HG03064 (cell line): ENCODE measurements around the gene TMEM179.

ENCODE experiments used
- ATAC-seq: cut with Tn5 transposase; IDR thresholded peaks from one replicate; pipeline ENCODE4 v1.9.1; 2021; ENCODE audit warnings: low read depth; ENCODE audit not compliant: unreplicated experiment

The TMEM179 gene

GRCh38 chr14:104600141-104600643, 4.4 kb downstream of the TMEM179 start:
- no peak for ATAC-seq

DNA sequence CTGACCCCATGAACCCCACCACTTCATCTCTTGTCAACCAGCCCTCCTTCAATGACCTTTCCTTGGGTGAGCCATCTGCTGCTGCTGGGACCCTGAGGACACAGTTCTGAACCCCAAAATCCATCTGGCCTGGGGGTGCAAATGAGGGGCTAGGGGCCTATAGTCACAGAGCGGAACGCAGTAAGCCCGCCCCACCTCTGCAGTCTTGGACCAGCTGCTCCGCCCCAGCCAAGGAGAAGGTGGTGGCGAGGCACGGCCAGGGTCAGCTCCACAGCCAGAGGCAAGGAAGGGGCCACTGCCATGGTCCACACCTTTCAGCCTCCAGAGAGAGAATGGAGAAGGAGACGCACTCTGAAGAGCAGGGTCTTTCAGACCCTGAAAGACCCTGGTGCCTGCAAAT, 5.1 kb downstream of the TMEM179 start:
- no peak for ATAC-seq

DNA sequence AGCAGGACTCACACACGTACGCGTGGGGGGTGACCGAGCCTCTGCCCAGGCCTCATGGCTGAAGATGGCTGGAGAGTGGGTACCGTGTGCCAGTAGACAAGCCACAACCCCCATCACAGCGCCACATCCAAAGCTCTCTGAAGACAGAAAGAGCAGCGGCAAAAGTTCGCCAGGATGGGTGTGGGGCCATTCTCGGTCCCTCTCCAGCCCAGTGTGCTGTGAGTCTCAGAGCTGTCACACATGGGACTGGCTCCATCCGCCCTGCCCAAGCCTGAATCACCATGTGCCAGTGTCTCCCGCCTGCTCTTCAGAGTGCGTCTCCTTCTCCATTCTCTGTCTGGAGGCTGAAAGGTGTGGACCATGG, 5.7 kb downstream of the TMEM179 start:
- ATAC-seq: no peak

- ATAC-seq: no peak
These were observed 6.3 kb downstream of the TMEM179 start for GRCh38 chr14:104598039-104598909.

DNA sequence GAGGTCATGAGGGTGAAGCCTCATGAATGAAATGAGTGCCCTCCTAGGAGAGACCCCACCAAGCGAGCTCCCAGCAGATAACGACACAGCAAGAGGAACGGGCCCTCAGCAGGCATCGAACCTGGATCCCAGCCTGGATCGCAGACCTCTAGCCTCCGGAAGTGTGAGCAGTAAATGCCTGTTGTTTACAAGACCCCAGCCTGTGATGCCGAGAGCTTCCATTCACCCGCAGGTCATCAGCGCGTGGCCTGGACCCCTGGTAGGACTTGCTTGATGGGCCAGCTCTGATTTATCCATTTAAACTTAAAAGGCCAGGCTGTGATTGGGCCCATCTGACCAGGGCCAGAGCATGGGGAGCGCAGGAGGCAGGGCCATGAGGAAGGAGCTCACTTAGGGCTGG, 7.0 kb downstream of the TMEM179 start:
- no peak for ATAC-seq

DNA sequence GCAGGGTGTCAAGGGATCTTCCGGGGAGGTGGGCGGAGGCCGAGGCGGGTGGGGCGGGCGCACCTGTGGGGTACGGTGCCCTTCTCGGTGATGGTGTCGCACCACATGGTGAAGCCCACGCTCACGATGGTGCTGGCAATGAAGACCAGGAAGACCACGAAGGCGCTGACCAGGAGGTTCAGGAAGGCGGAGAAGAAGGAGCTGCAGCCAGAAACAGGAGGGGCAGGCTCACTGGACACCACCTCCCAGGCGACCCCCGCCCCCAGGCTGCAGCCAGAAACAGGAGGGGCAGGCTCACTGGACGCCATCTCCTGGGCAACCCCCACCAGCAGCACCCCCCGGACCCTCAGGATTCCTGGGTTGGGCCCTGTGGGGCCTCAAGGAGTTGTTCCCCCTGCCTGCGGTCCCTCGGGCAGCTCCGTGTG, 7.6 kb downstream of the TMEM179 start:
- no peak for ATAC-seq

DNA sequence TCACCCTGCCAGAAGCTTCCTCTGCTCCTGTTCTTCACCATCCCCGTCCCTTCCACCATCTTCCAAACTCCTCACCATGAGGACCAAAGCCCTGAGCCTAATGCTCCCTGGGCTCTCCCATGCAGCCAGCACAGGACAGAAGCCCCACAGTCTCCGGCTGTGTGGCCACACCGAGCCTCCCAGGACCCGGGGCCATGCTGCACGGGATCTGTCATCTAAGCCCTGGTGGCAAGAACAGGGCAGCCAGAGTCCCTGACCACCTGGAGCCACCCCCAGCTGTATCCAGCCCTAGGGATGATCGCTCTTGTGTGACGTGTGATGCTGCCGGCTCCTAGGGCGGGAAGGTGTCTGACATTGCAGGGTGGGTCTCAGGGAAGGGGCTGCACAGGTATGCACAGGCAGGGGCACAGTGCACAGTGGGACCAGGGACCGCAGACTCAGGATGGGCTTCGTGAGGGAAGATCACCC, 8.1 kb downstream of the TMEM179 start:
- ATAC-seq: no peak

GRCh38 chr14:104595911-104596450, 8.6 kb downstream of the TMEM179 start:
- ATAC-seq: no peak

- ATAC-seq: no peak
These were observed 9.4 kb downstream of the TMEM179 start for GRCh38 chr14:104595116-104595675.

DNA sequence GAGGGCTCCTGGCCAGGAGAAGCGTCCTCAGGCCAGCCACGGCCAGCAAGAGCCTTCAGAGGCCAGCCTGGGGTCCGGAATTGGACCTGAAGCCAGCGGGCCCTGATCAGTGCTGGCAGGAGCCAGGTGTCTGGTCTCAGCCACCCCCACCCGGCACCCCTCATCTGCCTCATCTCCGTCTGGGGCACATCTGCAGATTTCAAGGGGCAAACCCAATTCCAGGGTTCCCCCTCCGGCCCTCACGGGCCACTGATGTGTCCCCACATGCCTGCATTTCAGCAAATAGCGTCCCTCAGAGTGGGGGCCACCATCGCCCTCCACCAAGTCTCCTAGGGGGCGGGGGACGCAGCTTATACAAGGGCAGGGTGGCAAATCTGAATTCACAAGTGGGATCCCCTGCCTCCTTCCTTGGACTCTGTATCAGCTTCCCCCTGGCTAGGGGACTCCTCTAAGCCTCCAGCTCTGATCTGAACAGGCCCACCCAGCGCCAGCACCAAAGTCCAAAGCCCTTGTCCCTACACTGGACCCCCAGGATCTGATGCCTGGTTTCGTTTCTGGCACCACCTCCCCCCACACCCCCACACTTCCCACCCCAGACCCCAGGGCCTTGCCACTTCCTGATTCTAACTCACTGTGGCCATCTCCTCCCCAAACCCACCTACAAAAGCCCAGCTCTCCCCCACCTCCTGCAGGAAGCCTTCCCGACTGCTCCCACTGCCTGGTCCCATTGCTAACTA, 10.1 kb downstream of the TMEM179 start:
- ATAC-seq: no peak

- ATAC-seq: no peak
These were observed 10.8 kb downstream of the TMEM179 start for GRCh38 chr14:104593710-104594136.

- no peak for ATAC-seq
These were observed 11.3 kb downstream of the TMEM179 start for GRCh38 chr14:104593241-104593701.

DNA sequence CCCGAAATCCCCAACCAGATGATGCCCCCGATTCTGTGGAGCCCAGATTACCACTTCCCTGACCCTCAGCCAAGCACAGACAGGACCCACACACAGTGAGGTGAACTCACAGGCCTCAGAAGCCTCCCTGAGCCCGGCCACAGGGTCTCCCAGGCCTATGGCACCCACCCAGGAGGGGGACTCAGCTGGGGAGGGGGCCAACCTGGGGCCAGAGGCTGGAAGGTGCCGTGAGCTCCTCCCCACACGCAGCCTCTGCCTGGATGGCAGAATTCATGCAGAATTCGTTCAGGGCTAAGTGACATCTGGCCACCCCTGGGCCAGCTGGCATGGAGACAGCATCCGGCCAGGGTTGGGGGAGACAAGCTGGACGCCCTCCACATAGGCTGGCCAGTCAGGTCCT, 11.8 kb downstream of the TMEM179 start:
- ATAC-seq: no peak

- no peak for ATAC-seq
These were observed 12.3 kb downstream of the TMEM179 start for GRCh38 chr14:104592292-104592672.

DNA sequence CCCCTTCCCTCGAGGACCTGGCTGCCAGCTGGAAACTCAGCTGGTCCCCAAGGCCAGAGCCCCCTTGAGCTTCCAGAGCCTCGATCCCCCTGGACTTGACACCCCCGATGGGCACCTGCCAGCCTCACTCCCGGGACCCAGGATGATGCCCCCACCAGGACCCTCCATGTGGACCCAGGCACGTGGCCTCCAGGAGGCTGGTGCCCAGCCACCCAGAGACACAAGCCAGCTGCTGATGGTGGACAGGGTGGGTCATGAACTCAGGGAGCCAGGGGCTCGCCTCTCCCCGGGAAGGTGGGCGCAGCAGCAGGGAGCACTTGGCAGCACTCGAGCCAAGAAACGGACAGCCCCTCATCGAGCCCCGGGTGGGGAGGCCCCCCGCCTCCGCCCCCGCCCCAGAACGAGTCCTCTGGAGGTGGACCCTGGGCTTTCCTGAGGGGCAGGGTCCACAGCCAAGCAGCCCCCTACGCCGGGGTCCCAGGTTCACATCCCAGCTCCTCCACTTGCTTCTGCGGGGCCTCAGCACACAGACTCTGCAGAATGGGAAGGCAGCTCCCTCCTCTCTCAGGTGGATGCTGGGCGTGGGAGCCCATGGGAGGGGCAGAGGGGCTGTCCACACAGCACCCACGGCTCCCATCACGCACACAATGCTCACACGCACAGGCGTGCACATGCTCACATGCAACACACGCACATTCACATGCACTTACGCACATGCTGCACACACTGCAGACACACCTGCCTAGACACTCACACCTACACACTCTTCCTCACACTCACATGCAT, 12.9 kb downstream of the TMEM179 start:
- no peak for ATAC-seq

DNA sequence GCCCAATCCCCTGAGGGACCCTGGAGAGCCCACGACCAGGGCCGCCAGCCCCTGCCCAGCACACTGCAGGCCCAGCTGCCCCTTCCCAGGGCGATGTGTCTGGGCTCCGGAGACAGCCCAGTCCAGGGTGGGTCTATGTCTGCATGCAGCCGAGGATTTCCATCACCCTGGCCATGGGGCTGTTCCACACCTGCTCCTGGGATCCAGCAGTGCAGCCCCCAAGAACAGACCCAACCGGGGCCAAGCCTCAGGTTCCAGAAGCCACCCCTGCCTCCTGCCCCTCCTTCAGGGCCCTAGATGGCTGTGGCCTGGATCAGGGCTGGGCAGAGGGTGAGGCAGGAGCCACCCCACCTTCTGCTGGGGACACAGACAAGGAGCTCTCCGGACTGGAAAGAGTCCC, 13.5 kb downstream of the TMEM179 start:
- ATAC-seq: no peak

GRCh38 chr14:104590240-104590965, 14.2 kb downstream of the TMEM179 start:
- ATAC-seq: no peak

- ATAC-seq: no peak
These were observed 15.0 kb downstream of the TMEM179 start for GRCh38 chr14:104589338-104590195.
